ENCODE measurements around the gene IQSEC3.

The IQSEC3 gene

DNA sequence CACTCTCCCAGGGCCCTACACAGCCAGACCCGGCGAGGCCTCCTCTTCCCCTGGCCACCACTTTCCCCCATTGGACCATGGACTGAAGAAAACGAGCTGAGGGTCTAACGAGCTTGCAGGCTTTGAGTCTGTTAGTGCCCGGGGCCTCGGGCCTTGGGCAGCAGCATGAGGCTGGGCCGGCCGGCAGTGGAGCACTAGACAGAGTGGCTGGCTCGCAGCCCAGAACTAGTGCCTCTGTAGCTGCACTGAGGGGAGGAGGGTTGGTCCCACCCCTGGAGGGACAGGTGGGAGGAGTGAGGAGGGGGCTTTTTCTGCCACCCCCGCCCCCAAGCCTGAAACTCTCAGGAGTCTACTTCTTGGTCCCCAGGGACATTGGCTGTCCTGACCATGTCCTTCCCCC lies 108.7 kb downstream of the IQSEC3 start:
- H3K4me1 ChIP-seq (ENCODE audit: control insufficient read depth, insufficient read depth, low read length, unreplicated experiment), result peaks cover 31% of the 10 kb centered on the region
- H2AFZ ChIP-seq (ENCODE audit: low read length, unreplicated experiment), result no peak overlapping the region
- H3K27ac ChIP-seq (ENCODE audit: low read depth, low read length), result no peak overlapping the region
- no peaks in the 10 kb centered on the region for H3K36me3 ChIP-seq (ENCODE audit: insufficient read depth, low read length)
- no peak overlapping the region for H3K4me3 ChIP-seq (ENCODE audit: low read depth, low read length)
- no peaks in the 10 kb centered on the region for H3K27me3 ChIP-seq (ENCODE audit: insufficient read depth, low read length)
- H3K79me2 ChIP-seq (ENCODE audit: control insufficient read depth, insufficient read depth, low read length, unreplicated experiment), result no peaks in the 10 kb centered on the region

DNA sequence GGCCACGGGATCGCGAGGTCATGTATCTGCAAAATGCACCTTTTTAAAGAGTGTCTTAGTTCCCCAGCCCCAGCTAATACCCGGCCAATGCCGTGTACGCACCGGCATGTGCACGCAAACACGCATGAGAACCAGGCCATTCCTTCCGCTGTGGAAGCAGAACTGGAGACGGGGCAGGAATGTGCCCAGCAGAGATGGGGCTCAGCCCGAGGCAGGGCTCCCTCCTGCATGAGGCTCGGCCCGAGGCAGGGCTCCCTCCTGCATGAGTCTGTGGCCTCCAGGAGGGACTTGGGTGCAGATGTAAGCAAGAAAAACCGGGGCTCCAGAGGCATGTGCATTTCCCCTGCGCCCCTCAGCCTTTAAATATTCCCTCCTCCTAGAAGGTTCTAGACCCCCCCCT lies 109.2 kb downstream of the IQSEC3 start:
- Histone ChIP-seq H3K27me3 (ENCODE audit: insufficient read depth, low read length) (no peaks in the 10 kb centered on the region), H3K36me3 (ENCODE audit: insufficient read depth, low read length) (no peaks in the 10 kb centered on the region), H2AFZ (ENCODE audit: low read length, unreplicated experiment) (no peak overlapping the region), H3K27ac (ENCODE audit: low read depth, low read length) (no peak overlapping the region), H3K4me3 (ENCODE audit: low read depth, low read length) (no peak overlapping the region), H3K79me2 (ENCODE audit: control insufficient read depth, insufficient read depth, low read length, unreplicated experiment) (no peaks in the 10 kb centered on the region), H3K4me1 (ENCODE audit: control insufficient read depth, insufficient read depth, low read length, unreplicated experiment) (peaks cover 31% of the 10 kb centered on the region)

DNA sequence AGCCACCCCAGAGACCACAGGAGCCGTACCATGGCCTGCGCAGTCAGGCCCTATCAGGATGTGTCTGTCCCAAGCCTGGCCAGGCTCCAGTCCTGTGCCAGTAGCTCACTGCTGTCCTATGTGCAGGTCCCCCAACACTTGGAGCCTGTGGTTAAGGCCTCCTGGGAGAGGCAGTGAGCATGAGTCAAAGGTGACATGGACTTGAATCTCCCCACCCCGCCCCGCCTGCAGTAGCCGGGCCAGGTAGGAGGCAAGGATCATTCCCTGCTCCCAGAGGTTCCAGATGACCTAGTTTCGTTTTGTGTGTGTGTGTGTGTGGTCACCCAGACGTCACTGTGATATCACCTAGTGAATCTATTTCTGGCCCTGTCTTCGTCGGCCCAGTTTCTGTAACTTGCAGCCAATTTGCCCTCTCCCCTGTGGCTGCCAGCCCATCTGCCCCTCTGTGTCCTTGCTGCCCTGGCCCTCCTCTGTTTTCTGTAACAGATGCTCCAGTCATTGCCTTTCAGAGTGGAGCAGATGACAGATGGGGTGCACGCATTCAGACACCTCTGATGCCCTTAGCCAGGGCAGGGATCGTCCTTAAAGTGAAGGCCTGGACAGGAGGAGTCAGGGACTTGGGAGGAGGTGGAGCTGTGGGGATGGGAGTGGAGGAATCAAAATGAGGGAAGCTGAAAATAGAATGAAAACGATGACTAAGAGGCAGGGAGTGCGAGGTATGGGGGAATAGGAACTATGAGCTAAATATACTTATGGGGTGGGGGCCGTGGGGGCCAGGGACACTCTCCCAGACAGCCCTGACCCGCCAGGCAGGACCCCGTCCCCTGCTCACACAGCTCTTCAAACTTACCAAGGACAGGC lies 110.0 kb downstream of the IQSEC3 start:
- H3K27ac ChIP-seq (ENCODE audit: low read depth, low read length), result peak overlapping the region; percentile 3; the same call in 1 of the 2 replicates
- no peak overlapping the region for H3K4me3 ChIP-seq (ENCODE audit: low read depth, low read length)
- H3K27me3 ChIP-seq (ENCODE audit: insufficient read depth, low read length), result no peaks in the 10 kb centered on the region
- H2AFZ ChIP-seq (ENCODE audit: low read length, unreplicated experiment), result no peak overlapping the region
- H3K4me1 ChIP-seq (ENCODE audit: control insufficient read depth, insufficient read depth, low read length, unreplicated experiment), result peaks cover 33% of the 10 kb centered on the region
- H3K36me3 ChIP-seq (ENCODE audit: insufficient read depth, low read length), result no peaks in the 10 kb centered on the region
- no peaks in the 10 kb centered on the region for H3K79me2 ChIP-seq (ENCODE audit: control insufficient read depth, insufficient read depth, low read length, unreplicated experiment)

DNA sequence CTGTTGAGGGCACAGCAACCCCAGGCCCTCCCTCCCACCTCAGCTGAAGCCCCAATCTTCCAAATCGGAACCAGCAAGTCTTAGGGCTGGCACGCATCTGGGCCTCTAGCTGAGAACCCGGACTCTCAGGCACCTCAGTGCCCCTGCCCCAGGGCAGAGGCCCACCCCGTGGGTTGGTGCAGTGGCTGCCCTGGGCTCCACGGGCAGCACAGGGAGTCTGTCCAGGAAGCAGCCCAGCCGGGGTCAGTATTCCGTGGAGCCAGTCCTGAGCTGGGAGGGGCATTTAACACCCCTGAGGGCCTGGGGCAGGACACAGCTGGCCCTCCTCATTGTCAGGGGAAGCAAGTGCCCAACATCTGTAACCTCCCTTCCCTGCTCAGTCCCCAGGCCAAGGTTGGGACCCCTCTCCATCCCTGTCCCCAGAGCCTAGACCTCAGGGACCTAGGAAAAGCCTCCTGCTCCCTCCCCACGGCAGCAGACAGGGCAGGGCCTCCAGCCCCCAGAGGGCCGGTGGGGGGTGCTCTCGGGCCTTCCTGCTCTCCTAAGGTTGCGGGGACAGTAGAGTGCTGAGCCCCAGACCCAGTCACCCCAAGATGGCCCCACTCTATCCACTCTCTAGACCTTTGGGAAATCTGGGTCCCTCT lies 110.9 kb downstream of the IQSEC3 start:
- Histone ChIP-seq H3K4me3 (ENCODE audit: low read depth, low read length) (no peak overlapping the region), H3K27ac (ENCODE audit: low read depth, low read length) (no peak overlapping the region; the same call in 1 of the 2 replicates)

DNA sequence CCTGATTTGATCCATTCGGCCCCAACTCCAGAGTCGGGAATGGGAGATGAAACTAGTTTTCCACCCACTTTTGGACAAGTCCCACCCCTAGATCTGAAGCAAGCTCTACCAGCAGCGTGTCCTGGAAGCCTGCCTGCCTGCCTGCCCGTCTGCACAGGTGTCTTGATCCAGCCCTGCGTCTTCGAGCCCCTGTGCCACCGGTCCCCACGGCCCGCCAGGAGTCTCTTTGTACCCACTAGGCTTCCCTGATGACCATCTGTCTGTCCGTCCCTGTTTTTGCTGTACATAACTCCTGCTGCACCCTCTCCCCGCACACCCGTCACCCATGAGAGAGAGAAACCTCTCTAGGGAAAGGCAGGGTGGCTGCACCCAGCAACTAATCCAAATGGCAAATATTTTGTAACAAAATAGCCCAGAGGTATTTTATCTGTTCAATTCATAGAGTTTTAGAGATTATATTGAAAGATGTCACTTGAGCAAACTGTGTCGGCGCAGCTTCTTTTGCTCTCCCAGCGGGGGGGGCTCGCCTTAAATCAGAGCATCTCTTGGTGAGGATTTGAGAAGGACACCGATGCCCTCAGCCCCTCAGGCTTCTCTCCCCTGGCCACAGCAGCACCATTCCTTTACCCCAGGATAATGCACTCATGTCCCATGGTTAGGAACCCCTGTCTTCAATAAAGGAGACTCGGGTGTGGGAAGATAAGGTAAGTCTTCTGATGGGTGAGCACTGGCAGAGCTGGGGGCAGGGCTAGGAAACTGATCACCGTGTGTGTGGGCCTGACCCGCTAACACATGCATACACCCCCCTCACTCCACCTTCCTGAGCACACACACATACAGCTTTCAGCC lies 111.6 kb downstream of the IQSEC3 start:
- H3K79me2 ChIP-seq (ENCODE audit: control insufficient read depth, insufficient read depth, low read length, unreplicated experiment), result no peaks in the 10 kb centered on the region
- H3K27me3 ChIP-seq (ENCODE audit: insufficient read depth, low read length), result no peaks in the 10 kb centered on the region
- no peak overlapping the region for H3K27ac ChIP-seq (ENCODE audit: low read depth, low read length)
- peaks cover 48% of the 10 kb centered on the region for H3K4me1 ChIP-seq (ENCODE audit: control insufficient read depth, insufficient read depth, low read length, unreplicated experiment)
- H3K4me3 ChIP-seq (ENCODE audit: low read depth, low read length), result no peak overlapping the region
- H3K36me3 ChIP-seq (ENCODE audit: insufficient read depth, low read length), result no peaks in the 10 kb centered on the region
- H2AFZ ChIP-seq (ENCODE audit: low read length, unreplicated experiment), result no peak overlapping the region

More for the DNA sequence above, 110.9 kb downstream of the IQSEC3 start:
- Histone ChIP-seq H3K36me3 (ENCODE audit: insufficient read depth, low read length) (no peaks in the 10 kb centered on the region), H3K4me1 (ENCODE audit: control insufficient read depth, insufficient read depth, low read length, unreplicated experiment) (peaks cover 42% of the 10 kb centered on the region), H3K79me2 (ENCODE audit: control insufficient read depth, insufficient read depth, low read length, unreplicated experiment) (no peaks in the 10 kb centered on the region), H2AFZ (ENCODE audit: low read length, unreplicated experiment) (no peak overlapping the region), H3K27me3 (ENCODE audit: insufficient read depth, low read length) (no peaks in the 10 kb centered on the region)

DNA sequence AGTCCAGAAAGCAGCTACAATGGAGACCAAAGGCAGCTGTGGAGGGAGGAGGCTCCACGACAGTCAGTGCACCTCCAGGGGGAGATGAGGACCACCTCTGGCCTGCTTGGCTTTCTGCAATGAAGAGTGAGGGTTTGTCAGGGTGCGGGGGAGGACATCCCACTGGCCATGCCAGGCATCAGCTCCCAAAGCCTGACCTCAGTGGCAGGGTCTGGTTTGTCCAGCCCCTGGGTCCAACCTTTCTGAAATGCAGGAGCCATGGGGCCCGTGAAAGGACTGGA lies 112.2 kb downstream of the IQSEC3 start:
- H3K4me1 ChIP-seq (ENCODE audit: control insufficient read depth, insufficient read depth, low read length, unreplicated experiment), result peaks cover 49% of the 10 kb centered on the region
- H3K79me2 ChIP-seq (ENCODE audit: control insufficient read depth, insufficient read depth, low read length, unreplicated experiment), result no peaks in the 10 kb centered on the region
- H3K27ac ChIP-seq (ENCODE audit: low read depth, low read length), result no peak overlapping the region
- no peaks in the 10 kb centered on the region for H3K36me3 ChIP-seq (ENCODE audit: insufficient read depth, low read length)
- no peak overlapping the region for H3K4me3 ChIP-seq (ENCODE audit: low read depth, low read length)
- no peaks in the 10 kb centered on the region for H3K27me3 ChIP-seq (ENCODE audit: insufficient read depth, low read length)
- no peak overlapping the region for H2AFZ ChIP-seq (ENCODE audit: low read length, unreplicated experiment)

DNA sequence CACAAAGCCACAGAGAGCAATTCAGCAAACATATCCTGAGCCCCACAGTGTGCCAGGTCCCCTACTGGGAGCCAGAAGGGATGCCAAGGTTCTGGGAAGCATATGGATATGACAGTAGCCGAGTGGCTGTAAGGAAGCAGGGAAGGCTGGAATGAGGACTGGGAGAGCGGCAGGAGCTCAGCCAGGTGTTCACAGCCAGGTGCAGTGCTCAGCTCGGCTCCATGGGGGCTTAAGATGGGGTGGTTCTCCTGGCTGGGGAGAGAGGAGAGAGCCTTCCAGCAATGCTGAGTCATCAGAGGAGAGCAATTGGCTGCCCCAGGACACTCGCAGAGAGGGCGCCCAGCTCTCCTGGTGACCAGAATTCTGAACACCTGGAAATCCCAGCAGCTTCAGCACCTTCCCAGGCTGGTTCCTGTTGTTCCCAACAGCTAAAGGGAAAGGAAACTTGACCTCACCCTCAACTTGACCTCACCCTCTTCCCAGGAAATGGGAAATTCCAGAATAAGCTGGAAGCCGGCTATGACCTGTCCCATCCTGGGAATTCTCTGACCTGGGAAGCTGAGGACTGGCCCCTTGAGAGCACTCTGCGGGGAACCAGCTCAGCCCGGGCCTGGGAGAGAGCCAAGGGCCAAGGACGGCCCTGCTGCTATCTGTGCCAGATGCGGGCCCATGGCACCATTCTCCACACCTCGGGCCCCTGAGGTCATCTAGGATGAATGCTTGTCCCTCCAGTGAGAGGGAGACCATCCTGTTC lies 112.7 kb downstream of the IQSEC3 start:
- H3K4me1 ChIP-seq (ENCODE audit: control insufficient read depth, insufficient read depth, low read length, unreplicated experiment), result peaks cover 49% of the 10 kb centered on the region
- no peaks in the 10 kb centered on the region for H3K27me3 ChIP-seq (ENCODE audit: insufficient read depth, low read length)
- H3K79me2 ChIP-seq (ENCODE audit: control insufficient read depth, insufficient read depth, low read length, unreplicated experiment), result no peaks in the 10 kb centered on the region
- H3K27ac ChIP-seq (ENCODE audit: low read depth, low read length), result no peak overlapping the region
- no peak overlapping the region for H3K4me3 ChIP-seq (ENCODE audit: low read depth, low read length)
- H2AFZ ChIP-seq (ENCODE audit: low read length, unreplicated experiment), result no peak overlapping the region
- H3K36me3 ChIP-seq (ENCODE audit: insufficient read depth, low read length), result no peaks in the 10 kb centered on the region

DNA sequence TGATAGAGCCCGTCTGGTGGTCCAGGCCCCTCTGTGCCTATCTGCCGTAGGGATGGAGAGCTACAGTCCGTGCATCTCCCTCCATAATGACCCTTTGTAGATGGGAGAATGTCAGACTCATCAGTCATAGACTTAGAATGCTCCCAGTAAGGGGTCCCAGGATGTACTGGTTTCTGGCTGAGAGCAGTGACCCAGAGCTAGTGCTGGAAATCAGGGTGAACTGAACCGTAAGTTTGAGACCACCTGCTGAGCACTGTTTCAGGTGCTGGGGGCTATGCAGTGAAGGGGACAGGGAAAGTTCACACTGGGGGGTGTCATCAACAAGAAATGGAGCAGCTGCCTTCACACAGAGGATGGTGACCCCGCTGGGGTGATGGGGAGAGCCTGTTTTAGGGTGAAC lies 113.3 kb downstream of the IQSEC3 start:
- Histone ChIP-seq H3K4me1 (ENCODE audit: control insufficient read depth, insufficient read depth, low read length, unreplicated experiment) (peaks cover 49% of the 10 kb centered on the region), H3K4me3 (ENCODE audit: low read depth, low read length) (no peak overlapping the region), H3K27ac (ENCODE audit: low read depth, low read length) (no peak overlapping the region), H3K27me3 (ENCODE audit: insufficient read depth, low read length) (no peaks in the 10 kb centered on the region), H3K36me3 (ENCODE audit: insufficient read depth, low read length) (no peaks in the 10 kb centered on the region), H3K79me2 (ENCODE audit: control insufficient read depth, insufficient read depth, low read length, unreplicated experiment) (no peaks in the 10 kb centered on the region), H2AFZ (ENCODE audit: low read length, unreplicated experiment) (no peak overlapping the region)

DNA sequence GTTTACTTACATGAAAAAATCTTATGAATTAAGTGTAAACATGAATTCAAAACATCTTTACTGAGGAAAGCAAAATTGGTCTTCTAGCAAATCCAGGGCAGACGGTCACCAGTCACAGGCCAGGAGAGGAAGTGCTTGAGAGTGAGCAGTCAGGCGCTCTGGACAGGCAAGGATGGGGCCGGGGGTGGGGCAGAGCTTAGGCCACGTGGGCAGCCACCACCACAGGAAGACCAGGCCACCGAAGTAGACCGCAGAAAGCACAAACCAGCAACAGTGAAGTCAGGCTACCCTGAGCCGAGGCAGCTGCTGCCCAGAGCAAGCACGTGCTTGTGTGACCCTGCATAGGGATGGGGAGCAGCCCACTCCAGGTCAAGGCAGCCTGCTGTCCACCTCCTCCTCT lies 113.9 kb downstream of the IQSEC3 start:
- Histone ChIP-seq H2AFZ (ENCODE audit: low read length, unreplicated experiment) (no peak overlapping the region), H3K27me3 (ENCODE audit: insufficient read depth, low read length) (no peaks in the 10 kb centered on the region), H3K4me3 (ENCODE audit: low read depth, low read length) (no peak overlapping the region), H3K79me2 (ENCODE audit: control insufficient read depth, insufficient read depth, low read length, unreplicated experiment) (no peaks in the 10 kb centered on the region), H3K4me1 (ENCODE audit: control insufficient read depth, insufficient read depth, low read length, unreplicated experiment) (peaks cover 49% of the 10 kb centered on the region), H3K27ac (ENCODE audit: low read depth, low read length) (no peak overlapping the region), H3K36me3 (ENCODE audit: insufficient read depth, low read length) (no peaks in the 10 kb centered on the region)

DNA sequence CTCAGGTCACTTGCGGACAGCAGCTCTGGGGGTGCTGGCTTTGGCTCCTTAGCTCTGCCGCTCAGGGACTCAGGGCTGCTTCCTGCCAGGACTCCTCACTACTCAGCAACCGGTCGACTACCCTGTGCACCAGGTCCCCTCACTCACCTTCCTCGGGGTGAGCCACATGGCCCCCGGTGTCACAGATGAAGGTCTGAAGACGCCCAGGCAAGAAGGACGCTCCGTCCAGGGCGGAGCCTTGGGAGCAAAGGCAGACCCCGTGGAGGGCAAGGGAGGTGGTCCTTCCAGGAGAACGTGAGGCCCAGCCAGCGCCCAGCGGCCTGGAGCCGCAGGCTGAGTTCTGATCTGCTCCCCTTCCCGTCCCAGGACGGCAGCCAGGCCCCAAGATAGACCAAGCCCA lies 115.4 kb downstream of the IQSEC3 start:
- Histone ChIP-seq H2AFZ (ENCODE audit: low read length, unreplicated experiment) (no peak overlapping the region), H3K79me2 (ENCODE audit: control insufficient read depth, insufficient read depth, low read length, unreplicated experiment) (no peaks in the 10 kb centered on the region), H3K27me3 (ENCODE audit: insufficient read depth, low read length) (no peaks in the 10 kb centered on the region), H3K4me3 (ENCODE audit: low read depth, low read length) (no peak overlapping the region), H3K27ac (ENCODE audit: low read depth, low read length) (peak overlapping the region; percentile 75; the same call in 1 of the 2 replicates), H3K36me3 (ENCODE audit: insufficient read depth, low read length) (no peaks in the 10 kb centered on the region), H3K4me1 (ENCODE audit: control insufficient read depth, insufficient read depth, low read length, unreplicated experiment) (peaks cover 38% of the 10 kb centered on the region)

All from ACC112 (cell line).